HepG2 (cell line): Measurements from ENCODE around the gene TMPO. TPM values are rescaled to one million over a fixed set of nuclear protein-coding genes. Genes with fewer than 3 reads are reported as not detected.

ENCODE experiments used
- AHDC1 ChIP-seq: sonication (generic); formaldehyde crosslinking; IDR thresholded peaks from 2 replicates; pipeline ENCODE4 v1.5.1; 2020; ENCODE audit warnings: mild to moderate bottlenecking, missing genetic modification reagents, borderline replicate concordance
- EP300 ChIP-seq, 3 experiments: sonication (generic) in 1 of 3; formaldehyde crosslinking in 1 of 3; IDR thresholded peaks; 2 replicates each; pipeline versions ENCODE4 v1.5.1 to v1.6.1; 2011 to 2020; ENCODE audit warnings: low read depth in 2 of 3, low read length in 2 of 3, borderline replicate concordance in 1 of 3, improper control_type of control experiment in 1 of 3, mild to moderate bottlenecking in 1 of 3, missing genetic modification reagents in 1 of 3, moderate library complexity in 1 of 3
- GABPA ChIP-seq, 2 experiments: IDR thresholded peaks; 2 replicates each; pipeline ENCODE4 v1.6.1; 2011 to 2016; ENCODE audit warnings: low read depth in 2 of 2, low read length in 1 of 2, missing biosample characterization in 1 of 2, missing genetic modification characterization in 1 of 2
- GZF1 ChIP-seq: sonication (generic); formaldehyde crosslinking; IDR thresholded peaks from 2 replicates; pipeline ENCODE4 v1.5.1; 2020; ENCODE audit warnings: mild to moderate bottlenecking, missing genetic modification reagents
- NFE2 ChIP-seq: sonication (generic); formaldehyde crosslinking; IDR thresholded peaks from 2 replicates; pipeline ENCODE4 v1.4.0; 2020; ENCODE audit warnings: missing genetic modification reagents
- SNAI1 ChIP-seq: sonication (generic); formaldehyde crosslinking; IDR thresholded peaks from 2 replicates; pipeline ENCODE4 v1.5.0; 2020; ENCODE audit warnings: mild to moderate bottlenecking, missing genetic modification reagents, borderline replicate concordance
- ZNF451 ChIP-seq: sonication (generic); formaldehyde crosslinking; IDR thresholded peaks from 2 replicates; pipeline ENCODE4 v1.5.0; 2020; ENCODE audit warnings: mild to moderate bottlenecking, missing genetic modification reagents
- ZNF564 ChIP-seq: sonication (generic); formaldehyde crosslinking; IDR thresholded peaks from 2 replicates; pipeline ENCODE4 v1.8.1; 2023; ENCODE audit warnings: mild to moderate bottlenecking, missing genetic modification reagents
- ZNF567 ChIP-seq: sonication (generic); formaldehyde crosslinking; IDR thresholded peaks from 2 replicates; pipeline ENCODE4 v1.8.1; 2023; ENCODE audit warnings: mild to moderate bottlenecking, missing genetic modification reagents, borderline replicate concordance
- ZNF607 ChIP-seq: sonication (generic); formaldehyde crosslinking; IDR thresholded peaks from 2 replicates; pipeline ENCODE4 v1.5.1; 2020; ENCODE audit warnings: missing genetic modification reagents, mild to moderate bottlenecking, borderline replicate concordance
- polyA plus RNA-seq, 8 experiments: library from polyadenylated mRNA; depleted of rRNA in 3 of 8; stranded (reverse) in 7 of 8; unstranded in 1 of 8; fragments of >200 nt; fragmentation: Illumina TruSeq in 4 of 8; extraction: Trizol in 4 of 8; gene quantifications; 2 replicates each; pipeline versions ENCODE4 v1.2.1 to v1.2.3, GENCODE V29; 2011 to 2016; ENCODE audit warnings: low read depth in 4 of 8, missing spikeins in 1 of 8, mixed read lengths in 1 of 8; ENCODE audit not compliant: insufficient read depth in 1 of 8
- total RNA-seq, 5 experiments: library from RNA; depleted of rRNA; stranded (reverse); fragments of >200 nt; fragmentation: Illumina TruSeq; extraction: Trizol; gene quantifications; 2 replicates each; pipeline ENCODE4 v1.2.3, GENCODE V29; 2016; ENCODE audit warnings: low read depth in 1 of 5
- TF ChIP-seq, protein P1 (sequence below): sonication (generic); formaldehyde crosslinking; IDR thresholded peaks from 2 replicates; pipeline ENCODE4 v1.8.1; 2023; ENCODE audit warnings: mild to moderate bottlenecking, moderate library complexity, missing genetic modification reagents
- TF ChIP-seq, protein P2 (sequence below): sonication (generic); formaldehyde crosslinking; IDR thresholded peaks from 2 replicates; pipeline ENCODE4 v1.8.0; 2022; ENCODE audit warnings: mild to moderate bottlenecking, missing genetic modification reagents
- TF ChIP-seq, protein P3 (sequence below): sonication (generic); formaldehyde crosslinking; conservative IDR thresholded peaks from 2 replicates; pipeline ENCODE4 v1.4.0; 2020; ENCODE audit warnings: missing genetic modification reagents
- TF ChIP-seq, protein P4 (sequence below): IDR thresholded peaks from 2 replicates; pipeline ENCODE4 v1.4.0; 2020; ENCODE audit warnings: mild to moderate bottlenecking, missing genetic modification reagents

TMPO gene
- total and polyA plus RNA-seq, 2 of the 13 experiments (the other 11 are each of a cell fraction or from before 2014, with no cell fraction given) = 24.2 to 167 TPM

DNA sequence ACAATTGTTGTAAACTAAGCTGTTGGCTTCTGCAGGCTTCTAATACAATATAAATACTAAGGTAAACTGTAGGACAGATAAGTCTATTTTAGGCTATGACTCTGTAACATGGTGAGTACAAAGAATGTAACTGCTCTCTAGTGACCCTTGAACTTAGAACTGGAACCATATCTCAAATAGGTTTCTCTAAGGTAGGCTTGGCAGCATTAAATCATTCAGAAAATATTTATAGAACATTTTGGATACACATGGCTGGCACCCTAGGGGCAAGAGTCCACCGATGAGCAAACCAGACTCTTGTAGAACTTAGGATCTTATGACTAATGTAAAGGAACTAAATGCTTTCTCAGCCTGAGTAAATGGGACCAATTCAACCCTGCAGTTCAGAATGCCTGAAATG, 58.7 kb downstream of the TMPO start (continued):
- TF ChIP-seq AHDC1 (CRISPR knock-in tag) = peak; percentile 72; the same call in 1 of the 2 replicates
- TF ChIP-seq, protein P1, sequence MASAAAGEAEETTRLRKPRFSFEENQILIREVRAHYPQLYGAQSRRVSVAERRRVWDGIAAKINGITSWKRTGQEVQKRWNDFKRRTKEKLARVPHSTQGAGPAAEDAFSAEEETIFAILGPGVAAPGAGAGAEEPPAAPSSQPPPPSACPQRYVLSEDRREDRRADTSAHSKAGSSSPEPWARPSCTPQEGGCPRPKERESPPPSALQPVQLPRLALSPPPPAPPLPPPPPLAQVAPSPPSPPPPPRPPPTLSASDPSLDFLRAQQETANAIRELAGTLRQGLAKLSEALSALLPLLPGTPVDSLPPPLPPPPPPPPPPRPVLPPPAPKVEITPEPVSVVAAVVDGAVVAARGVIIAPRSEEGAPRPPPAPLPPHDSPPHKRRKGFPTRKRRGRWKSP (CRISPR knock-in tag) = no peak
- TF ChIP-seq, protein P2, sequence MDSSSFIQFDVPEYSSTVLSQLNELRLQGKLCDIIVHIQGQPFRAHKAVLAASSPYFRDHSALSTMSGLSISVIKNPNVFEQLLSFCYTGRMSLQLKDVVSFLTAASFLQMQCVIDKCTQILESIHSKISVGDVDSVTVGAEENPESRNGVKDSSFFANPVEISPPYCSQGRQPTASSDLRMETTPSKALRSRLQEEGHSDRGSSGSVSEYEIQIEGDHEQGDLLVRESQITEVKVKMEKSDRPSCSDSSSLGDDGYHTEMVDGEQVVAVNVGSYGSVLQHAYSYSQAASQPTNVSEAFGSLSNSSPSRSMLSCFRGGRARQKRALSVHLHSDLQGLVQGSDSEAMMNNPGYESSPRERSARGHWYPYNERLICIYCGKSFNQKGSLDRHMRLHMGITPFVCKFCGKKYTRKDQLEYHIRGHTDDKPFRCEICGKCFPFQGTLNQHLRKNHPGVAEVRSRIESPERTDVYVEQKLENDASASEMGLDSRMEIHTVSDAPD (CRISPR knock-in tag) = no peak
- no peak for TF ChIP-seq SNAI1 (CRISPR knock-in tag)
- no peak for TF ChIP-seq ZNF567
- TF ChIP-seq ZNF607 (CRISPR knock-in tag) = no peak
- TF ChIP-seq, protein P3, sequence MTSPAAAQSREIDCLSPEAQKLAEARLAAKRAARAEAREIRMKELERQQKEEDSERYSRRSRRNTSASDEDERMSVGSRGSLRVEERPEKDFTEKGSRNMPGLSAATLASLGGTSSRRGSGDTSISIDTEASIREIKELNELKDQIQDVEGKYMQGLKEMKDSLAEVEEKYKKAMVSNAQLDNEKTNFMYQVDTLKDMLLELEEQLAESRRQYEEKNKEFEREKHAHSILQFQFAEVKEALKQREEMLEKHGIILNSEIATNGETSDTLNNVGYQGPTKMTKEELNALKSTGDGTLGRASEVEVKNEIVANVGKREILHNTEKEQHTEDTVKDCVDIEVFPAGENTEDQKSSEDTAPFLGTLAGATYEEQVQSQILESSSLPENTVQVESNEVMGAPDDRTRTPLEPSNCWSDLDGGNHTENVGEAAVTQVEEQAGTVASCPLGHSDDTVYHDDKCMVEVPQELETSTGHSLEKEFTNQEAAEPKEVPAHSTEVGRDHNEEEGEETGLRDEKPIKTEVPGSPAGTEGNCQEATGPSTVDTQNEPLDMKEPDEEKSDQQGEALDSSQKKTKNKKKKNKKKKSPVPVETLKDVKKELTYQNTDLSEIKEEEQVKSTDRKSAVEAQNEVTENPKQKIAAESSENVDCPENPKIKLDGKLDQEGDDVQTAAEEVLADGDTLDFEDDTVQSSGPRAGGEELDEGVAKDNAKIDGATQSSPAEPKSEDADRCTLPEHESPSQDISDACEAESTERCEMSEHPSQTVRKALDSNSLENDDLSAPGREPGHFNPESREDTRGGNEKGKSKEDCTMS (CRISPR knock-in tag) = no peak
- no peak for TF ChIP-seq ZNF564 (CRISPR knock-in tag)
- no peak for TF ChIP-seq ZNF451
- no peak for TF ChIP-seq GABPA (IDR thresholded peaks at IDR 0.05; ENCODE audit: low read depth, low read length)
- no peak for TF ChIP-seq GABPA (CRISPR knock-in tag; IDR thresholded peaks at IDR 0.05; ENCODE audit: low read depth)
- TF ChIP-seq NFE2 (CRISPR knock-in tag) = no peak
- TF ChIP-seq GZF1 = no peak
- TF ChIP-seq EP300 (IDR thresholded peaks at IDR 0.05; ENCODE audit: low read depth in 2 of 2, low read length in 2 of 2) = no peak
- no peak for TF ChIP-seq EP300 (CRISPR knock-in tag; IDR thresholded peaks at IDR 0.05; ENCODE audit: borderline replicate concordance)
- TF ChIP-seq, protein P4, sequence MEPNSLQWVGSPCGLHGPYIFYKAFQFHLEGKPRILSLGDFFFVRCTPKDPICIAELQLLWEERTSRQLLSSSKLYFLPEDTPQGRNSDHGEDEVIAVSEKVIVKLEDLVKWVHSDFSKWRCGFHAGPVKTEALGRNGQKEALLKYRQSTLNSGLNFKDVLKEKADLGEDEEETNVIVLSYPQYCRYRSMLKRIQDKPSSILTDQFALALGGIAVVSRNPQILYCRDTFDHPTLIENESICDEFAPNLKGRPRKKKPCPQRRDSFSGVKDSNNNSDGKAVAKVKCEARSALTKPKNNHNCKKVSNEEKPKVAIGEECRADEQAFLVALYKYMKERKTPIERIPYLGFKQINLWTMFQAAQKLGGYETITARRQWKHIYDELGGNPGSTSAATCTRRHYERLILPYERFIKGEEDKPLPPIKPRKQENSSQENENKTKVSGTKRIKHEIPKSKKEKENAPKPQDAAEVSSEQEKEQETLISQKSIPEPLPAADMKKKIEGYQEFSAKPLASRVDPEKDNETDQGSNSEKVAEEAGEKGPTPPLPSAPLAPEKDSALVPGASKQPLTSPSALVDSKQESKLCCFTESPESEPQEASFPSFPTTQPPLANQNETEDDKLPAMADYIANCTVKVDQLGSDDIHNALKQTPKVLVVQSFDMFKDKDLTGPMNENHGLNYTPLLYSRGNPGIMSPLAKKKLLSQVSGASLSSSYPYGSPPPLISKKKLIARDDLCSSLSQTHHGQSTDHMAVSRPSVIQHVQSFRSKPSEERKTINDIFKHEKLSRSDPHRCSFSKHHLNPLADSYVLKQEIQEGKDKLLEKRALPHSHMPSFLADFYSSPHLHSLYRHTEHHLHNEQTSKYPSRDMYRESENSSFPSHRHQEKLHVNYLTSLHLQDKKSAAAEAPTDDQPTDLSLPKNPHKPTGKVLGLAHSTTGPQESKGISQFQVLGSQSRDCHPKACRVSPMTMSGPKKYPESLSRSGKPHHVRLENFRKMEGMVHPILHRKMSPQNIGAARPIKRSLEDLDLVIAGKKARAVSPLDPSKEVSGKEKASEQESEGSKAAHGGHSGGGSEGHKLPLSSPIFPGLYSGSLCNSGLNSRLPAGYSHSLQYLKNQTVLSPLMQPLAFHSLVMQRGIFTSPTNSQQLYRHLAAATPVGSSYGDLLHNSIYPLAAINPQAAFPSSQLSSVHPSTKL (CRISPR knock-in tag) = peak; percentile 56; the same call in 1 of the 2 replicates
